GM10847 (cell line): ENCODE measurements around the gene PLS1.

ENCODE experiments used
- POLR2A ChIP-seq: IDR thresholded peaks from 2 replicates; pipeline ENCODE4 v1.6.1; 2011; ENCODE audit not compliant: insufficient read length; ENCODE audit errors: extremely low read depth

PLS1 gene

GRCh38 chr3:142706321-142707127, 110.3 kb downstream of the PLS1 start:
- no peak for TF ChIP-seq POLR2A

- TF ChIP-seq POLR2A = no peak
These were observed 113.0 kb downstream of the PLS1 start for GRCh38 chr3:142709207-142709606.

GRCh38 chr3:142716102-142716501, 119.9 kb downstream of the PLS1 start:
- no peak for TF ChIP-seq POLR2A

GRCh38 chr3:142723665-142723967, 127.4 kb downstream of the PLS1 start:
- TF ChIP-seq POLR2A = no peak

GRCh38 chr3:142723968-142724681, 127.9 kb downstream of the PLS1 start, which contains the start of gene TRPC1:
Gene TRPC1, plus strand, starts transcription at chr3:142724034. Its CDS starts 526 bp downstream, at chr3:142724560.
- TF ChIP-seq POLR2A = peak; percentile 39

- no peak for TF ChIP-seq POLR2A
These were observed 128.6 kb downstream of the PLS1 start for GRCh38 chr3:142724682-142725356.

GRCh38 chr3:142725357-142725739, 129.2 kb downstream of the PLS1 start:
- TF ChIP-seq POLR2A = no peak

GRCh38 chr3:142726017-142726416, 129.8 kb downstream of the PLS1 start:
- TF ChIP-seq POLR2A = no peak

GRCh38 chr3:142732066-142732465, 135.9 kb downstream of the PLS1 start:
- no peak for TF ChIP-seq POLR2A

GRCh38 chr3:142734834-142735233, 138.6 kb downstream of the PLS1 start:
- TF ChIP-seq POLR2A = no peak

GRCh38 chr3:142735462-142735861, 139.3 kb downstream of the PLS1 start:
- TF ChIP-seq POLR2A = no peak

GRCh38 chr3:142738396-142738795, 142.2 kb downstream of the PLS1 start:
- TF ChIP-seq POLR2A = no peak

GRCh38 chr3:142746646-142747045, 150.5 kb downstream of the PLS1 start:
- no peak for TF ChIP-seq POLR2A

- no peak for TF ChIP-seq POLR2A
These were observed 158.3 kb downstream of the PLS1 start for GRCh38 chr3:142754494-142754893.
